ENCODE measurements around the gene CDIPT. TPM values are rescaled to one million over a fixed set of nuclear protein-coding genes. Genes with fewer than 3 reads are reported as not detected.

Gene CDIPT
- total RNA-seq, 1 experiment from 2014 or later = 83.4 TPM

- no peak for DNase-seq (ENCODE audit: low read depth)
These were observed 36.7 kb downstream of the CDIPT start for GRCh38 chr16:29826342-29826695.

GRCh38 chr16:29825145-29826044, 37.6 kb downstream of the CDIPT start:
- peak; percentile 94 for DNase-seq (ENCODE audit: low read depth)

- peak; percentile 88 for DNase-seq (ENCODE audit: low read depth)
These were observed 38.4 kb downstream of the CDIPT start for GRCh38 chr16:29824589-29825144.

GRCh38 chr16:29821643-29822115, 41.3 kb downstream of the CDIPT start:
- DNase-seq (ENCODE audit: low read depth) = peak; percentile 91

GRCh38 chr16:29820730-29821642, 42.0 kb downstream of the CDIPT start:
- DNase-seq (ENCODE audit: low read depth) = peak; percentile 53

- peak; percentile 73 for DNase-seq (ENCODE audit: low read depth)
These were observed 42.7 kb downstream of the CDIPT start, which contains the start of gene MVP for GRCh38 chr16:29820271-29820701. MVP (plus strand) TSS chr16:29820462; CDS start chr16:29830550, 10,088 bp downstream.

- DNase-seq (ENCODE audit: low read depth) = no peak
These were observed 43.5 kb downstream of the CDIPT start for GRCh38 chr16:29819506-29819905.

GRCh38 chr16:29818082-29818481, 44.9 kb downstream of the CDIPT start:
- no peak for DNase-seq (ENCODE audit: low read depth)

GRCh38 chr16:29816694-29817441, 46.2 kb downstream of the CDIPT start:
- peak; percentile 79 for DNase-seq (ENCODE audit: low read depth)

- DNase-seq (ENCODE audit: low read depth) = peak; percentile 97
These were observed 47.0 kb downstream of the CDIPT start, which contains the start of gene PAGR1 for GRCh38 chr16:29815793-29816693. PAGR1 (plus strand) TSS chr16:29816152; CDS start chr16:29816526, 374 bp downstream.

- no peak for DNase-seq (ENCODE audit: low read depth)
These were observed 47.8 kb downstream of the CDIPT start for GRCh38 chr16:29815032-29815721.

GRCh38 chr16:29814592-29814991, 48.4 kb downstream of the CDIPT start:
- no peak for DNase-seq (ENCODE audit: low read depth)

- DNase-seq (ENCODE audit: low read depth) = no peak
These were observed 49.1 kb downstream of the CDIPT start for GRCh38 chr16:29813644-29814562.

GRCh38 chr16:29812754-29813643, 50.0 kb downstream of the CDIPT start:
- no peak for DNase-seq (ENCODE audit: low read depth)

- peak; percentile 63 for DNase-seq (ENCODE audit: low read depth)
These were observed 50.9 kb downstream of the CDIPT start, which contains the start of gene PRRT2 for GRCh38 chr16:29811896-29812665. PRRT2 (plus strand) TSS chr16:29812193; CDS start chr16:29813055, 862 bp downstream.
